PFSK-1 (cell line): ENCODE results near the gene ERC1.

ENCODE experiments used
- FOXP2 ChIP-seq: optimal IDR thresholded peaks from 2 replicates; pipeline ENCODE3; 2011; ENCODE audit warnings: borderline replicate concordance, control low read depth, inconsistent platforms; ENCODE audit not compliant: insufficient read depth; ENCODE audit errors: extremely low read length, extremely low read depth
- POLR2AphosphoS5 ChIP-seq: IDR thresholded peaks from 2 replicates; pipeline ENCODE4 v1.6.1; 2012; ENCODE audit warnings: low read depth, mild to moderate bottlenecking, control low read depth, low read length, moderate library complexity
- SIN3A ChIP-seq: IDR thresholded peaks from 2 replicates; pipeline ENCODE4 v1.6.1; 2012; ENCODE audit warnings: mild to moderate bottlenecking, low read length, moderate library complexity, borderline replicate concordance; ENCODE audit not compliant: insufficient read depth
- TAF1 ChIP-seq: IDR thresholded peaks from 2 replicates; pipeline ENCODE4 v1.6.1; 2012; ENCODE audit warnings: low read length, control low read depth, borderline replicate concordance; ENCODE audit not compliant: insufficient read depth
- TF ChIP-seq, protein P1 (sequence below), 2 experiments: IDR thresholded peaks; 2 replicates each; pipeline versions ENCODE4 v1.6.1 to v1.8.0; 2011 to 2012; ENCODE audit warnings: low read depth in 2 of 2, low read length in 2 of 2, control low read depth in 1 of 2, inconsistent platforms in 1 of 2, mild to moderate bottlenecking in 1 of 2, moderate library complexity in 1 of 2; ENCODE audit not compliant: insufficient read depth in 1 of 2

The ERC1 gene

DNA sequence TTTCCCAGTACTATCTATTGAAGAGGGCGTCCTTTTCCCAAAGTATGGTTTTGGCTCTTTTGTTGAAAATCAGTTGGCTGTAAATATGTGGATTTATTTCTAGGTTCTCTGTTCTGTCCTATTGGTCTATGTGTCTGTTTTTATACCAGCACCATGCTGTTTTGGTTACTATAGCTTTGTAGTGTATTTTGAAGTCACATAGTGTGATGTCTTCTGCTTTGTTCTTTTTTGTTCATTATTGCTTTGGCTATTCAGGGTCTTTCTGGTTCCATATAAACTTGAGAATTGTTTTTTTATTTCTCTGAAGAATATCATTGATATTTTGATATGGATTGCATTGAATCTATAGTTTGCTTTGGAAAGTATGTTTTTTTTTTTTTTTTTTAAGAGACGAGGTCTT is 67.4 kb downstream of the ERC1 start:
- no peak for TF ChIP-seq SIN3A
- no peak for TF ChIP-seq TAF1
- no peak for TF ChIP-seq POLR2AphosphoS5
- no peak for TF ChIP-seq FOXP2
- TF ChIP-seq, protein P1, sequence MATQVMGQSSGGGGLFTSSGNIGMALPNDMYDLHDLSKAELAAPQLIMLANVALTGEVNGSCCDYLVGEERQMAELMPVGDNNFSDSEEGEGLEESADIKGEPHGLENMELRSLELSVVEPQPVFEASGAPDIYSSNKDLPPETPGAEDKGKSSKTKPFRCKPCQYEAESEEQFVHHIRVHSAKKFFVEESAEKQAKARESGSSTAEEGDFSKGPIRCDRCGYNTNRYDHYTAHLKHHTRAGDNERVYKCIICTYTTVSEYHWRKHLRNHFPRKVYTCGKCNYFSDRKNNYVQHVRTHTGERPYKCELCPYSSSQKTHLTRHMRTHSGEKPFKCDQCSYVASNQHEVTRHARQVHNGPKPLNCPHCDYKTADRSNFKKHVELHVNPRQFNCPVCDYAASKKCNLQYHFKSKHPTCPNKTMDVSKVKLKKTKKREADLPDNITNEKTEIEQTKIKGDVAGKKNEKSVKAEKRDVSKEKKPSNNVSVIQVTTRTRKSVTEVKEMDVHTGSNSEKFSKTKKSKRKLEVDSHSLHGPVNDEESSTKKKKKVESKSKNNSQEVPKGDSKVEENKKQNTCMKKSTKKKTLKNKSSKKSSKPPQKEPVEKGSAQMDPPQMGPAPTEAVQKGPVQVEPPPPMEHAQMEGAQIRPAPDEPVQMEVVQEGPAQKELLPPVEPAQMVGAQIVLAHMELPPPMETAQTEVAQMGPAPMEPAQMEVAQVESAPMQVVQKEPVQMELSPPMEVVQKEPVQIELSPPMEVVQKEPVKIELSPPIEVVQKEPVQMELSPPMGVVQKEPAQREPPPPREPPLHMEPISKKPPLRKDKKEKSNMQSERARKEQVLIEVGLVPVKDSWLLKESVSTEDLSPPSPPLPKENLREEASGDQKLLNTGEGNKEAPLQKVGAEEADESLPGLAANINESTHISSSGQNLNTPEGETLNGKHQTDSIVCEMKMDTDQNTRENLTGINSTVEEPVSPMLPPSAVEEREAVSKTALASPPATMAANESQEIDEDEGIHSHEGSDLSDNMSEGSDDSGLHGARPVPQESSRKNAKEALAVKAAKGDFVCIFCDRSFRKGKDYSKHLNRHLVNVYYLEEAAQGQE (IDR thresholded peaks at IDR 0.05; ENCODE audit: insufficient read depth in 1 of 2, low read depth in 2 of 2, low read length in 2 of 2), result no peak

DNA sequence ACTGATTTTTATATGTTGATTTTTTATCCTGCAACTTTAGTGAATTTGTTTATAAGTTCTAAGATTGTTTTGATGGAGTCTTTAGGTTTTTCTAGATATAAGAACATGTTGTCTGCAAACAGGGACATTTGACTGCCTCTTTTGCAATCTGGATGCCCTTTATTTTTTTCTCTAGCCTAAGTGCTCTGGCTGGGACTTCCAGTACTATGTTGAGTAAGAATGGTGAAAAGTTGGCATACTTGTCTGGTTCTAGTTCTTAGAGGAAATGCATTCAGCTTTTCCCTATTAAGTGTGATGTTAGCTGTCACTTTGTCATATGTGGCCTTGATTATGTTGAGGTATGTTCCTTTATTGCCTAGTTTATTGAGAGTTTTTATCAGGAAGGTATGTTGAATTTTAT is 68.1 kb downstream of the ERC1 start:
- no peak for TF ChIP-seq TAF1

DNA sequence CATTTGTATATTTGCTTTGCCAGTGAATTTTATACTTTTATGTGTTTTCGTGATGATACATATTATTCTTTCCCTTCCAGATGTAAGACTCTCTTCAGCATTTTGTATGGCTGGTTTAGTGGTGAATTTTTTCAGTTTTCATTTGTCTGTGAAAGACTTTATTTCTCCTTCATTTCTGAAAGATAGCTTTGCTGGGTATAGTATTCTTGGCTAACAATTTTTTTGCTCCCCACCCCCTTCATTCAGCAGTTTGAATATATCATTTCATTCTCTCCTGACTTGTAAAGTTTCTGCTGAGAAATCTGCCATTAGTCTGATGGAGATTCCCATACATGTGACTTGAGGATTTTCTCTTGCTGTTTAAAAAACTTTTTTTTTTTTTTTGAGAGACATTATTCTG is 72.8 kb downstream of the ERC1 start:
- TF ChIP-seq, protein P1 (IDR thresholded peaks at IDR 0.05; ENCODE audit: insufficient read depth in 1 of 2, low read depth in 2 of 2, low read length in 2 of 2), result no peak
- TF ChIP-seq POLR2AphosphoS5 (no peak), FOXP2 (no peak), TAF1 (no peak), SIN3A (no peak)

DNA sequence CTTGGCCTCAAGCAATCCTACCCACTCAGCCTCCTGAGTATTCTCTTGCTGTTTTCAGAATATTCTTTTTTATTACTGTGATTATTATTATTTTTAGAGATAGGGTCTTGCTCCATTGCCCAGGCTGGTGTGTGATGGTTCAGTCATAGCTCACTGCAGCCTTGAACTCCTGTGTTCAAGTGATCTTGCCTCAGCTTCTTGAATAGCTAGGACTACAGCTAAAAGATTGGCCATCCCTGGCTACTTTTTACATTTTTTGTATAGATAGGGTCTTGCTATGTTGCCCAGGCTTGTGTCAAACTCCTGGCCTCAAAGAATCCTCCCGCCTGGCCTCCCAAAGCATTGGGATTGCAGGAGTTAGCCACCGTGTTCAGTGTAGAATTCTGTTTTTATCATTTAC is 73.3 kb downstream of the ERC1 start:
- TF ChIP-seq TAF1 (no peak), FOXP2 (no peak), SIN3A (no peak), POLR2AphosphoS5 (no peak)
- TF ChIP-seq, protein P1 (IDR thresholded peaks at IDR 0.05; ENCODE audit: insufficient read depth in 1 of 2, low read depth in 2 of 2, low read length in 2 of 2), result no peak

DNA sequence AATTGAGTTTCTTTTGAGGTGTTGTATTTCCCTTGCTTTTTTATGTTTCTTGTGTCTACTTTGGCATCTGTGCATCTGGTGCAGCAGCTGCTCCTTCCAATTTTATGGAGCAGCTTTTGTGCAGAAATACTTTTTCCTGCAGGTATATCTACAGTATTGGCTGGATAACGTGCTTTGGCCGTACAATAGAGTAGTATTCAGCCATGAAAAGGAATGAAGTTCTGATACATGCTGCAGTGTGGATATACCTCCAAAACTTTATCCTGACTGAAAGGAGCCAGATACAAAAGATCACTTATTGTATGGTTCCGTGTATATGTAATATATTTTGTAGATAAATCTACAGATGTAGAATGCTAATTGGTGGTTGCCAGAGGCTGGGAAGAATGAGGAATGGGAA is 74.6 kb downstream of the ERC1 start:
- TF ChIP-seq TAF1 (no peak), SIN3A (no peak), FOXP2 (no peak), POLR2AphosphoS5 (no peak)
- TF ChIP-seq, protein P1 (IDR thresholded peaks at IDR 0.05; ENCODE audit: insufficient read depth in 1 of 2, low read depth in 2 of 2, low read length in 2 of 2), result no peak
